MM.1S (cell line): ENCODE results near the gene DPH3.

ENCODE experiments used
- DNase-seq: peaks from one replicate; pipeline ENCODE4 v3.0.0-alpha.2; 2015
- H2AFZ ChIP-seq: fragments of 300-600 bp; sonication (generic); 2 replicates; pipeline ENCODE4 v1.6.0; 2016; ENCODE audit warnings: antibody characterized with exemption, low read length
- H3F3A ChIP-seq: fragments of 300-600 bp; sonication (generic); 2 replicates; pipeline ENCODE4 v1.6.1; 2016; ENCODE audit warnings: mild to moderate bottlenecking, antibody characterized with exemption, low read length, moderate library complexity, mixed read lengths; ENCODE audit not compliant: insufficient read depth
- H3K27ac ChIP-seq: fragments of 300-600 bp; sonication (generic); 2 replicates; pipeline ENCODE4 v1.5.1; 2016; ENCODE audit warnings: mild to moderate bottlenecking, low read length
- H3K27me3 ChIP-seq: fragments of 300-600 bp; sonication (generic); replicated peaks from 2 replicates; pipeline ENCODE4 v1.6.0; 2016; ENCODE audit warnings: low read length; ENCODE audit not compliant: insufficient read depth
- H3K36me3 ChIP-seq: fragments of 300-600 bp; sonication (generic); replicated peaks from 2 replicates; pipeline ENCODE4 v1.6.1; 2016; ENCODE audit warnings: mild to moderate bottlenecking, low read length, mixed read lengths; ENCODE audit not compliant: insufficient read depth
- H3K4me1 ChIP-seq: fragments of 300-600 bp; sonication (generic); 2 replicates; pipeline ENCODE4 v1.6.1; 2016; ENCODE audit warnings: low read length, mixed read lengths
- H3K4me2 ChIP-seq: fragments of 300-600 bp; sonication (generic); 2 replicates; pipeline ENCODE4 v1.6.0; 2016; ENCODE audit warnings: low read depth, low read length
- H3K4me3 ChIP-seq: fragments of 300-600 bp; sonication (generic); 2 replicates; pipeline ENCODE4 v1.5.1; 2016; ENCODE audit warnings: low read length, mixed read lengths
- H3K79me2 ChIP-seq: fragments of 300-600 bp; sonication (generic); 2 replicates; pipeline ENCODE4 v1.6.1; 2016; ENCODE audit warnings: mixed run types, low read length, mixed read lengths
- H3K9ac ChIP-seq: fragments of 300-600 bp; sonication (generic); 2 replicates; pipeline ENCODE4 v1.6.1; 2016; ENCODE audit warnings: low read length, mixed read lengths
- H3K9me2 ChIP-seq: fragments of 300-600 bp; sonication (generic); replicated peaks from 2 replicates; pipeline ENCODE4 v1.6.1; 2016; ENCODE audit warnings: mild to moderate bottlenecking, low read length, mixed read lengths; ENCODE audit not compliant: insufficient read depth
- H3K9me3 ChIP-seq: fragments of 300-600 bp; sonication (generic); replicated peaks from 2 replicates; pipeline ENCODE4 v1.6.1; 2016; ENCODE audit warnings: mild to moderate bottlenecking, low read length, mixed read lengths; ENCODE audit not compliant: insufficient read depth
- H4K20me1 ChIP-seq: fragments of 300-600 bp; sonication (generic); 2 replicates; pipeline ENCODE4 v1.6.1; 2016; ENCODE audit warnings: mild to moderate bottlenecking, low read length, moderate library complexity, mixed read lengths; ENCODE audit not compliant: insufficient read depth
- EZH2 ChIP-seq: fragments of 300-600 bp; sonication (generic); optimal IDR thresholded peaks from 2 replicates; pipeline ENCODE3; 2017; ENCODE audit warnings: low read depth, mild to moderate bottlenecking, antibody characterized with exemption, low read length, mixed read lengths
- EZH2phosphoT487 ChIP-seq: fragments of 300-600 bp; sonication (generic); IDR thresholded peaks from 2 replicates; pipeline ENCODE4 v1.6.1; 2018; ENCODE audit warnings: antibody characterized with exemption, low read length
- TF ChIP-seq, protein P1 (sequence below): fragments of 300-600 bp; sonication (generic); IDR thresholded peaks from 2 replicates; pipeline ENCODE4 v1.5.1; 2016; ENCODE audit warnings: antibody characterized with exemption, low read length, mixed read lengths

DPH3 gene

DNA sequence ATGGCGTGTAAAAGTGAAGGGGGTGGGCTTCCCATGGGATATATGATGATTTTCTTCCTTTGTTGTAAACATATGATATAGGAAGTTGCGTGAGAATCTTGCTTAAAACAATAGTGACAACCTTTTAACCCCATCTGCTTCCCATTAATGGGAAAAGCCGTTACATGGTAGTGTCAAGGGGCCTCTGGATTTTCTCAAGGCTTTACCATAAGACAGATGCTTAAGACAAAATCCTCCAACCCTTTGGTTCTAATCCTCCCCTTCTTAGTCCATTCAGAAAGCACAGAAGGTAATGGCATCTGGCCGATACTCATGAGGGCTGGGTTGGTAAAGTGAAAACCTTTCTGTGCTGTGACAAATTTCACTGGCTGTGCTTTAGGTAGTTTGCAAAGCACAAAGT lies 25.0 kb downstream of the DPH3 start:
- Histone ChIP-seq H3K9me2 (no peaks in the 10 kb centered on the region), H3F3A (no peaks in the 10 kb centered on the region), H3K4me2 (no peak overlapping the region), H3K27me3 (no peaks in the 10 kb centered on the region), H4K20me1 (no peaks in the 10 kb centered on the region), H3K4me3 (no peak overlapping the region), H3K27ac (no peak overlapping the region), H2AFZ (no peak overlapping the region), H3K9ac (no peak overlapping the region), H3K79me2 (no peaks in the 10 kb centered on the region), H3K36me3 (no peaks in the 10 kb centered on the region), H3K9me3 (no peaks in the 10 kb centered on the region), H3K4me1 (no peaks in the 10 kb centered on the region)
- no peak for TF ChIP-seq EZH2
- TF ChIP-seq, protein P1, sequence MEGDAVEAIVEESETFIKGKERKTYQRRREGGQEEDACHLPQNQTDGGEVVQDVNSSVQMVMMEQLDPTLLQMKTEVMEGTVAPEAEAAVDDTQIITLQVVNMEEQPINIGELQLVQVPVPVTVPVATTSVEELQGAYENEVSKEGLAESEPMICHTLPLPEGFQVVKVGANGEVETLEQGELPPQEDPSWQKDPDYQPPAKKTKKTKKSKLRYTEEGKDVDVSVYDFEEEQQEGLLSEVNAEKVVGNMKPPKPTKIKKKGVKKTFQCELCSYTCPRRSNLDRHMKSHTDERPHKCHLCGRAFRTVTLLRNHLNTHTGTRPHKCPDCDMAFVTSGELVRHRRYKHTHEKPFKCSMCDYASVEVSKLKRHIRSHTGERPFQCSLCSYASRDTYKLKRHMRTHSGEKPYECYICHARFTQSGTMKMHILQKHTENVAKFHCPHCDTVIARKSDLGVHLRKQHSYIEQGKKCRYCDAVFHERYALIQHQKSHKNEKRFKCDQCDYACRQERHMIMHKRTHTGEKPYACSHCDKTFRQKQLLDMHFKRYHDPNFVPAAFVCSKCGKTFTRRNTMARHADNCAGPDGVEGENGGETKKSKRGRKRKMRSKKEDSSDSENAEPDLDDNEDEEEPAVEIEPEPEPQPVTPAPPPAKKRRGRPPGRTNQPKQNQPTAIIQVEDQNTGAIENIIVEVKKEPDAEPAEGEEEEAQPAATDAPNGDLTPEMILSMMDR = no peak
- no peak for TF ChIP-seq EZH2phosphoT487
- DNase-seq = no peak

DNA sequence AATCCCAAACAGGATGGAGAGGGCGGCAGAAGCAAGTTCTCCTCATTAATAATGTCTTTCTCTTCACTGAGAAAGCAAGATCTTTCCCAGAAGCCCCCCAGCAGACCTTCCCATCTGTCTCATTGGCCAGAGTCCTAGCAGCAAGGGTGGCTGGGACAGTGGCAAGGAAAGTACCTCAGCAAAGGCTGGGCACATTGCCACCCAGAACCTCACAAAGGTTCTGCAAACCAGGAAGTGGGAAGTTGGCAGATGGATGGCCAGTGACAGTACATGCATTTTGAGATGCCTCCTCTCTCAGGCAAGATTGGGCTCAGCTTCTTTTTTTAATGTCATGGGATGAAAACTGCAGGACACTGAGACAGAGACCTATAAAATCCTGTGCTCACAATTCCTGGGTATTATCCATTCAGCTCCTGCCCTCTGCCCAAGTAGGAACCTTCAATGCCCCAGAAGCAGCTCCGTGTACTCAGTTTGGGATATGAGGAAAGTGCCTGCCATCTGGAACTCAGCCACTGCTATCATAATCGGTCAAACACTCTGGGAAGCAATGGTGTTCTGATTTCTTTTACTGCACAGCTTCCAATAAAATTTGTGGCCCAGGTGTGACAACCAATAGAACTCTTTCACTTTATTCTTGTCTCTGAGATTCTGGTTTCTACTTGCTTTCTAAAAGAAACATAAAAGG lies 25.5 kb downstream of the DPH3 start:
- Histone ChIP-seq H3F3A (no peaks in the 10 kb centered on the region), H3K79me2 (no peaks in the 10 kb centered on the region), H3K9ac (no peak overlapping the region), H3K27me3 (no peaks in the 10 kb centered on the region), H3K27ac (no peak overlapping the region), H3K9me2 (no peaks in the 10 kb centered on the region), H2AFZ (no peak overlapping the region), H3K9me3 (no peaks in the 10 kb centered on the region), H3K4me2 (no peak overlapping the region), H3K4me3 (no peak overlapping the region), H3K4me1 (no peaks in the 10 kb centered on the region), H4K20me1 (no peaks in the 10 kb centered on the region), H3K36me3 (no peaks in the 10 kb centered on the region)
- TF ChIP-seq, protein P1 = no peak
- TF ChIP-seq EZH2 = no peak
- TF ChIP-seq EZH2phosphoT487 = no peak
- no peak for DNase-seq

DNA sequence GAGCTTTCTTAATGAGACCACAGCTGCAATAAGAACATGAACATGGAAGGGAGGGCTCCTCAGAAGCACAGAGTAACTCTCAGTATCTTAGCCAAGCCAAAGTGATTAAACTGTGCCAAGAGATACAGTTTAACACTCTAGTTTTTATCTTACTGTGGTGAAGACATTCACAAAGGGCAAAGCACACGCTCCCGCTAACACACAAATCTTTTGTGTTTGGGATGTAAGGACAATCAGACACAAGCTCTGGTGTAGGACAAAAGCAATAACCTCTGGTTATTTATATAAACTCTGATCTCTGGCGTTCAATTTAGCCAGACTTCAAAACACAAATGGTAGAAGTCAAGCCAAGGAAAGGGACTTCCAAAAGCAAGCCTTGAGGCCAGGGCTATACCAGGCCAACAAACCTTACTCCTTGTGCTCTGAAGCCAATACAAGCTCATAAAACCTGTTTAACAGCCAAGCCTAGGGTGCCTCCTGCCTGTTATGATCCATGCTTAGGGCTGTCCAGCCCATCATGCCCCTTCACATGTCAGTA lies 27.8 kb downstream of the DPH3 start:
- H3K4me2 ChIP-seq = no peak overlapping the region
- H3K79me2 ChIP-seq = no peaks in the 10 kb centered on the region
- H4K20me1 ChIP-seq = no peaks in the 10 kb centered on the region
- no peaks in the 10 kb centered on the region for H3K36me3 ChIP-seq
- H3K9me3 ChIP-seq = no peaks in the 10 kb centered on the region
- no peaks in the 10 kb centered on the region for H3F3A ChIP-seq
- DNase-seq = no peak
- H2AFZ ChIP-seq = no peak overlapping the region
- no peak overlapping the region for H3K4me3 ChIP-seq
- TF ChIP-seq, protein P1 = no peak
- TF ChIP-seq EZH2 (no peak), EZH2phosphoT487 (no peak)
- no peak overlapping the region for H3K9ac ChIP-seq
- H3K9me2 ChIP-seq = no peaks in the 10 kb centered on the region
- no peaks in the 10 kb centered on the region for H3K4me1 ChIP-seq
- no peak overlapping the region for H3K27ac ChIP-seq
- no peaks in the 10 kb centered on the region for H3K27me3 ChIP-seq
